H9 (cell line): ENCODE measurements around the gene RNASE7. TPM values are rescaled to one million over a fixed set of nuclear protein-coding genes. Genes with fewer than 3 reads are reported as not detected.
A peak's percentile ranks its signal among the peaks of the same experiment; 100 is the strongest.

Experiments
- DNase-seq: peaks from one replicate; pipeline ENCODE4 v3.0.0-alpha.2; 2017
- H2AFZ ChIP-seq: one replicate; pipeline ENCODE4 v1.6.1; 2013; ENCODE audit warnings: mild to moderate bottlenecking, low read length, control low read depth, moderate library complexity
- H2AK5ac ChIP-seq: 2 replicates; pipeline ENCODE4 v1.6.1; 2013; ENCODE audit warnings: low read length, control low read depth, mixed read lengths; ENCODE audit not compliant: insufficient read length
- H2BK120ac ChIP-seq: one replicate; pipeline ENCODE4 v1.6.1; 2013; ENCODE audit warnings: low read depth, mild to moderate bottlenecking, low read length, control low read depth, inconsistent platforms; ENCODE audit not compliant: poor library complexity, severe bottlenecking
- H2BK12ac ChIP-seq: 2 replicates; pipeline ENCODE4 v1.6.1; 2013; ENCODE audit warnings: low read length, control low read depth, mixed read lengths, low read depth; ENCODE audit not compliant: insufficient read length
- H2BK15ac ChIP-seq: 2 replicates; pipeline ENCODE4 v1.6.1; 2013; ENCODE audit warnings: low read depth, low read length, control low read depth
- H2BK20ac ChIP-seq: one replicate; pipeline ENCODE4 v1.6.1; 2013; ENCODE audit warnings: low read depth, mild to moderate bottlenecking, low read length, control low read depth, inconsistent platforms; ENCODE audit not compliant: poor library complexity, severe bottlenecking
- H2BK5ac ChIP-seq: 2 replicates; pipeline ENCODE4 v1.6.1; 2013; ENCODE audit warnings: low read length, control low read depth, mixed read lengths; ENCODE audit not compliant: insufficient read length
- H3K14ac ChIP-seq: 2 replicates; pipeline ENCODE4 v1.6.1; 2013; ENCODE audit warnings: low read length, control low read depth; ENCODE audit not compliant: insufficient read depth
- H3K18ac ChIP-seq: 2 replicates; pipeline ENCODE4 v1.6.1; 2013; ENCODE audit warnings: low read depth, mild to moderate bottlenecking, mixed read lengths, low read length, control low read depth; ENCODE audit not compliant: insufficient read length
- H3K23ac ChIP-seq: 2 replicates; pipeline ENCODE4 v1.6.1; 2013; ENCODE audit warnings: low read length, control low read depth, mixed read lengths, low read depth; ENCODE audit not compliant: insufficient read length
- H3K23me2 ChIP-seq: 2 replicates; pipeline ENCODE4 v1.6.1; 2013; ENCODE audit warnings: low read depth, mild to moderate bottlenecking, mixed read lengths, low read length, control low read depth; ENCODE audit not compliant: insufficient read length, poor library complexity, severe bottlenecking
- H3K27ac ChIP-seq: 2 replicates; pipeline ENCODE4 v1.5.1; 2013; ENCODE audit warnings: low read length, control low read depth, mixed read lengths, low read depth; ENCODE audit not compliant: insufficient read length
- H3K27me3 ChIP-seq: 2 replicates; pipeline ENCODE4 v1.6.1; 2013; ENCODE audit warnings: low read length, control low read depth, inconsistent platforms; ENCODE audit not compliant: insufficient read depth
- H3K4ac ChIP-seq: 2 replicates; pipeline ENCODE4 v1.6.1; 2013; ENCODE audit warnings: low read depth, mild to moderate bottlenecking, control low read depth, inconsistent platforms, low read length, moderate library complexity
- H3K4me1 ChIP-seq: 2 replicates; pipeline ENCODE4 v1.6.1; 2013; ENCODE audit warnings: low read length, control low read depth, inconsistent platforms; ENCODE audit not compliant: insufficient read depth
- H3K4me2 ChIP-seq: 2 replicates; pipeline ENCODE4 v1.6.1; 2013; ENCODE audit warnings: low read length, control low read depth, mixed read lengths; ENCODE audit not compliant: insufficient read length, insufficient read depth
- H3K56ac ChIP-seq: 2 replicates; pipeline ENCODE4 v1.6.1; 2013; ENCODE audit warnings: low read depth, mild to moderate bottlenecking, mixed read lengths, low read length, control low read depth; ENCODE audit not compliant: insufficient read length
- H3K79me1 ChIP-seq: 2 replicates; pipeline ENCODE4 v1.6.1; 2013; ENCODE audit warnings: low read depth, mild to moderate bottlenecking, moderate library complexity, low read length, control low read depth, inconsistent platforms; ENCODE audit not compliant: insufficient read depth, poor library complexity, severe bottlenecking
- H3K79me2 ChIP-seq: 2 replicates; pipeline ENCODE4 v1.6.1; 2013; ENCODE audit warnings: low read length, control low read depth, inconsistent platforms; ENCODE audit not compliant: insufficient read depth
- H3K9ac ChIP-seq: 2 replicates; pipeline ENCODE4 v1.6.1; 2013; ENCODE audit warnings: low read length, control low read depth, mixed read lengths; ENCODE audit not compliant: insufficient read length; ENCODE audit errors: extremely low read depth
- H3K9me3 ChIP-seq: one replicate; pipeline ENCODE4 v1.6.1; 2013; ENCODE audit warnings: low read depth, low read length, inconsistent platforms; ENCODE audit not compliant: control insufficient read depth
- H3T11ph ChIP-seq: one replicate; pipeline ENCODE4 v1.6.1; 2013; ENCODE audit warnings: mild to moderate bottlenecking, low read length, control low read depth, inconsistent platforms
- H4K20me1 ChIP-seq: one replicate; pipeline ENCODE4 v1.6.1; 2013; ENCODE audit not compliant: control insufficient read depth, insufficient read length, insufficient read depth
- H4K5ac ChIP-seq: 2 replicates; pipeline ENCODE4 v1.6.1; 2013; ENCODE audit warnings: low read depth, mild to moderate bottlenecking, mixed read lengths, low read length, control low read depth; ENCODE audit not compliant: insufficient read length
- H4K8ac ChIP-seq: replicated peaks from 2 replicates; pipeline ENCODE4 v1.6.1; 2013; ENCODE audit warnings: low read length, control low read depth, mixed read lengths, low read depth; ENCODE audit not compliant: insufficient read length
- H4K91ac ChIP-seq: 2 replicates; pipeline ENCODE4 v1.6.1; 2013; ENCODE audit warnings: low read depth, mild to moderate bottlenecking, moderate library complexity, mixed read lengths, low read length, control low read depth; ENCODE audit not compliant: insufficient read length
- H3K27ac Mint-ChIP-seq, 3 experiments: 2 replicates in 2 of 3; 3 replicates in 1 of 3; pipeline ENCODE4 v1.8.0; 2020 to 2021; ENCODE audit warnings: mixed read lengths in 3 of 3, mild to moderate bottlenecking in 1 of 3, moderate library complexity in 1 of 3
- H3K27me3 Mint-ChIP-seq: 2 replicates; pipeline ENCODE4 v1.8.0; 2021; ENCODE audit warnings: low read depth, mild to moderate bottlenecking, moderate library complexity, mixed read lengths
- H3K36me3 Mint-ChIP-seq, 3 experiments: 2 replicates in 2 of 3; 3 replicates in 1 of 3; pipeline ENCODE4 v1.8.0; 2020 to 2021; ENCODE audit warnings: low read depth in 3 of 3, mixed read lengths in 3 of 3; ENCODE audit not compliant: insufficient read depth in 1 of 3
- H3K4me1 Mint-ChIP-seq, 2 experiments: 2 replicates each; pipeline ENCODE4 v1.8.0; 2020; ENCODE audit warnings: mixed read lengths in 2 of 2
- H3K4me3 Mint-ChIP-seq, 2 experiments: 2 replicates in 1 of 2; 3 replicates in 1 of 2; pipeline ENCODE4 v1.8.0; 2020 to 2021; ENCODE audit warnings: mild to moderate bottlenecking in 2 of 2, mixed read lengths in 2 of 2, moderate library complexity in 1 of 2
- H3K9me3 Mint-ChIP-seq, 2 experiments: 2 replicates in 1 of 2; 3 replicates in 1 of 2; pipeline ENCODE4 v1.8.0; 2020; ENCODE audit warnings: mild to moderate bottlenecking in 2 of 2, mixed read lengths in 2 of 2, moderate library complexity in 1 of 2
- CTCF ChIP-seq: fragments of 200-600 bp; sonication (generic); conservative IDR thresholded peaks from 3 replicates; pipeline ENCODE4 v1.8.0; 2021; ENCODE audit warnings: antibody characterized with exemption, mild to moderate bottlenecking
- WGBS: extraction: QIAGEN DNeasy Blood & Tissue Kit; methylation state at CpG from one replicate; pipeline ENCODE4 v1.1.7; 2013; ENCODE audit warnings: missing lambda C conversion rate, low lambda C conversion rate, mixed read lengths; ENCODE audit not compliant: insufficient read length; ENCODE audit errors: extremely low coverage; 5-methylcytosine and 5-hydroxymethylcytosine counted together
- total RNA-seq: library from RNA; stranded (reverse); gene quantifications from 2 replicates; pipeline ENCODE4 v1.2.1, GENCODE V29; 2021

RNASE7 gene
- total RNA-seq, 1 experiment from 2014 or later, result not detected

DNA sequence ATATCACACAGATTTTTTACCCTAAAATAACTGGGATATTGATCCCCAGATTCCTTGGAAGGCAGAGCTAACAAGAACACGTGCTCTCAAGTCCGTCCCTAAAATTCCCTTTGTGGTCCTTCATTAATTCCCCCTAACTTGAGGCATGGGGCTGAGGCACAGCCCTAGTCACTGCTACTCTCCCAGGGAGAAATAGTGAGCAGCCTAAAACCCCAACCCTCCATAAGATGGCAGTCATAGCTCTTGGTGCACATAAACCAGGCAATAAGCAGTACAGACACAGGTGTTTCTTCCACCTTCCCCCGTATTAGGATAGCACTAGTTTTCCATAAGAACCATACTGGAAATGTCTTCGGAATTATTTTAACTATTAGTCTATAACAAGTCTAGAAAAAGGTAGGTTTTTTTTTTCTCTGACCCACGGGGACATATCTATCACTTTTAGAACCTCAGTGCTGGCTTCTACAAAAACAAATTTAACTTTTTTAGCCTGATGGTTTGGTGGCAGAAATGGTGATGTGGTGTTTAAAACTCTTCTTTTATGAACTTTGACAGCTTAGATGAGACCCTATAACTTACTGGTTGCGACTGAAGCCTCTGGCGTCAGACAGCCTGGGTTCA, 24.8 kb downstream of the RNASE7 start:
- Mint-ChIP-seq H3K27ac (no peak overlapping the region; a peak in 1 of 7 replicates), H3K36me3 (peaks cover 0 to 3% (median 0%) of the 10 kb centered on the region in 3 experiments; a peak in 3 of 7 replicates), H3K9me3 (no peaks in the 10 kb centered on the region), H3K27me3 (peaks cover 21% of the 10 kb centered on the region), H3K4me1 (peaks cover 24 to 28% of the 10 kb centered on the region in 2 experiments), H3K4me3 (no peak overlapping the region; a peak in 1 of 5 replicates)
- H3K23ac ChIP-seq, result no peak overlapping the region
- no peak for DNase-seq
- H3T11ph ChIP-seq, result no peak overlapping the region
- H2BK5ac ChIP-seq, result no peak overlapping the region
- WGBS, result no CpG with 5 or more reads among the region's 7 CpGs
- no peak overlapping the region for H2BK15ac ChIP-seq
- no peak overlapping the region for H3K27ac ChIP-seq
- no peak overlapping the region for H2BK20ac ChIP-seq
- no peak overlapping the region for H2BK12ac ChIP-seq
- no peak overlapping the region for H4K91ac ChIP-seq
- no peak overlapping the region for H3K18ac ChIP-seq
- no peaks in the 10 kb centered on the region for H3K79me2 ChIP-seq
- no peak overlapping the region for H3K9ac ChIP-seq
- no peak overlapping the region for H3K56ac ChIP-seq
- no peak overlapping the region for H2BK120ac ChIP-seq
- no peaks in the 10 kb centered on the region for H4K20me1 ChIP-seq
- no peaks in the 10 kb centered on the region for H3K79me1 ChIP-seq
- peaks cover 30% of the 10 kb centered on the region for H3K23me2 ChIP-seq
- no peak overlapping the region for H3K14ac ChIP-seq
- H3K4ac ChIP-seq, result no peak overlapping the region
- H4K8ac ChIP-seq, result no peak overlapping the region
- no peak overlapping the region for H2AFZ ChIP-seq
- no peak overlapping the region for H2AK5ac ChIP-seq
- H3K27me3 ChIP-seq, result no peaks in the 10 kb centered on the region
- no peak overlapping the region for H4K5ac ChIP-seq
- no peaks in the 10 kb centered on the region; the same call in 1 of the 2 replicates for H3K4me1 ChIP-seq
- H3K9me3 ChIP-seq, result no peaks in the 10 kb centered on the region
- H3K4me2 ChIP-seq, result no peak overlapping the region
- TF ChIP-seq CTCF, result peak; percentile 43; the same call in 2 of the 3 replicates
